Hepatocyte (in vitro differentiated cells): ENCODE data around the gene CNIH2.

Experiments
- CTCF ChIP-seq: fragments of 200-600 bp; sonication (generic); IDR thresholded peaks from 2 replicates; pipeline ENCODE4 v1.5.1; 2016; ENCODE audit warnings: antibody characterized with exemption, mild to moderate bottlenecking; ENCODE audit not compliant: poor library complexity
- EZH2 ChIP-seq: fragments of 200-600 bp; sonication (generic); IDR thresholded peaks from 2 replicates; pipeline ENCODE4 v1.6.1; 2016; ENCODE audit warnings: antibody characterized with exemption, mild to moderate bottlenecking, borderline replicate concordance
- EZH2phosphoT487 ChIP-seq: fragments of 200-600 bp; sonication (generic); IDR thresholded peaks from one replicate; pipeline ENCODE4 v1.6.1; 2018; ENCODE audit warnings: antibody characterized with exemption, mild to moderate bottlenecking, low read depth, moderate library complexity; ENCODE audit not compliant: unreplicated experiment, severe bottlenecking

- TF ChIP-seq CTCF (no peak), EZH2phosphoT487 (no peak), EZH2 (no peak)
Measured at GRCh38 chr11:66287211-66287888, 9.4 kb downstream of the CNIH2 start.
